ENCODE measurements around the gene PARVG. TPM values are rescaled to one million over a fixed set of nuclear protein-coding genes. Genes with fewer than 3 reads are reported as not detected.

The PARVG gene
- total and polyA plus RNA-seq, 2 of the 8 experiments (the other 6 are each of a cell fraction or from before 2014, with no cell fraction given): 0.37 to 1.5 TPM

- Histone ChIP-seq H4K5ac (ENCODE audit: insufficient read length, low read depth, low read length) (no peak overlapping the region), H3K4ac (replicated peaks; ENCODE audit: insufficient read length, low read depth, low read length) (no peak overlapping the region), H3K4me1 (replicated peaks in 1 of 4; ENCODE audit: control insufficient read depth in 3 of 4, insufficient read depth in 4 of 4, low read length in 3 of 4) (peaks cover 0 to 8% (median 4%) of the 10 kb centered on the region in 4 experiments; a peak in 4 of 7 replicates), H3K56ac (replicated peaks; ENCODE audit: insufficient read length, low read depth, low read length) (no peak overlapping the region), H2BK20ac (ENCODE audit: low read length) (no peak overlapping the region), H3K79me1 (ENCODE audit: low read depth, low read length) (no peaks in the 10 kb centered on the region), H3K79me2 (ENCODE audit: control insufficient read depth in 1 of 2, insufficient read depth in 2 of 2, low read length in 2 of 2) (no peaks in the 10 kb centered on the region), H3K18ac (ENCODE audit: extremely low read depth, low read length) (no peak overlapping the region), H2BK120ac (replicated peaks; ENCODE audit: low read depth, low read length) (no peak overlapping the region), H3K23me2 (ENCODE audit: low read depth, low read length) (no peaks in the 10 kb centered on the region), H4K8ac (ENCODE audit: extremely low read depth, insufficient read depth, low read length) (no peak overlapping the region), H3K4me3 (ENCODE audit: extremely low read depth in 1 of 4, insufficient read depth in 2 of 4, low read depth in 3 of 4, low read length in 4 of 4) (no peak overlapping the region), H2BK15ac (ENCODE audit: low read length) (no peak overlapping the region), H3K27me3 (replicated peaks in 1 of 4; ENCODE audit: control insufficient read depth in 3 of 4, extremely low read depth in 1 of 4, insufficient read depth in 3 of 4, low read length in 3 of 4) (no peaks in the 10 kb centered on the region), H3K9ac (replicated peaks in 1 of 4; ENCODE audit: extremely low read depth in 1 of 4, low read depth in 3 of 4, low read length in 3 of 4) (no peak overlapping the region), H3K14ac (ENCODE audit: insufficient read length) (no peak overlapping the region), H4K91ac (replicated peaks; ENCODE audit: insufficient read length, low read length) (no peak overlapping the region), H3K4me2 (ENCODE audit: insufficient read depth in 1 of 2, low read depth in 2 of 2, low read length in 2 of 2) (no peak overlapping the region), H2BK5ac (ENCODE audit: low read depth, low read length) (no peak overlapping the region), H2AFZ (ENCODE audit: low read length) (no peak overlapping the region), H3K9me3 (ENCODE audit: insufficient read depth in 2 of 2, low read depth in 1 of 2, low read length in 1 of 2) (peaks cover 12 to 17% of the 10 kb centered on the region in 2 experiments; a peak in 3 of 4 replicates), H3K27ac (ENCODE audit: low read depth, low read length) (no peak overlapping the region), H4K20me1 (replicated peaks in 1 of 2; ENCODE audit: control insufficient read depth in 1 of 2, insufficient read depth in 2 of 2, low read length in 2 of 2) (no peaks in the 10 kb centered on the region), H2AK5ac (ENCODE audit: low read depth, low read length) (no peak overlapping the region), H2BK12ac (ENCODE audit: low read depth, low read length) (no peak overlapping the region), H3K36me3 (ENCODE audit: control insufficient read depth in 2 of 4, insufficient read depth in 4 of 4, low read length in 3 of 4) (no peaks in the 10 kb centered on the region), H3K23ac (ENCODE audit: insufficient read length) (no peak overlapping the region)
- WGBS, 2 experiments (ENCODE audit: extremely low coverage in 1 of 2, insufficient coverage in 1 of 2, insufficient read length in 1 of 2, insufficient replicate concordance in 2 of 2, low coverage in 1 of 2, low lambda C conversion rate in 2 of 2, missing lambda C conversion rate in 1 of 2): 92% methylated on average over 6 of the region's 6 CpGs; no CpG with 5 or more reads in 1 of the 2 experiments
- DNase-seq (ENCODE audit: low read depth in 1 of 2, low spot score in 2 of 2) (no peak), FAIRE-seq (no peak)
- ChIA-PET CTCF (ENCODE audit: partially characterized antibody) (interaction anchor here (1.2 to 1.3 kb wide), 2 partner anchors 14 to 80 kb away, joined by 4 read pairs; no protein-coding TSS in a partner anchor), POLR2A (ENCODE audit: partially characterized antibody) (no interaction called here)
- TF ChIP-seq ATF2 (IDR thresholded peaks at IDR 0.05; ENCODE audit: low read length) (no peak), MAX (IDR thresholded peaks at IDR 0.05) (no peak), CBX5 (IDR thresholded peaks at IDR 0.05; ENCODE audit: low read depth, low read length) (no peak), CTBP2 (IDR thresholded peaks at IDR 0.05; ENCODE audit: borderline replicate concordance, insufficient read depth, insufficient read length, low read length) (no peak), SIN3A (conservative IDR thresholded peaks at IDR 0.05 in 1 of 2, IDR thresholded peaks at IDR 0.05 in 1 of 2; ENCODE audit: low read depth in 1 of 2, low read length in 2 of 2) (no peak), POU5F1 (IDR thresholded peaks at IDR 0.05; ENCODE audit: low read depth, low read length) (no peak), USF2 (IDR thresholded peaks at IDR 0.05; ENCODE audit: low read length) (no peak), TEAD4 (IDR thresholded peaks at IDR 0.05; ENCODE audit: low read depth, low read length) (no peak)
Measured at GRCh38 chr22:44133161-44133560, 47.6 kb upstream of the PARVG start.
